CD4-positive, alpha-beta T cell treated with Interleukin-6 at 100 ng/mL for 8 hours (primary cell): Measurements from ENCODE around the gene RPN2.

ENCODE experiments used
- DNase-seq: peaks from one replicate; pipeline ENCODE4 v3.0.0-alpha.2; 2020; ENCODE audit warnings: mixed read lengths, low spot score

Gene RPN2

DNA sequence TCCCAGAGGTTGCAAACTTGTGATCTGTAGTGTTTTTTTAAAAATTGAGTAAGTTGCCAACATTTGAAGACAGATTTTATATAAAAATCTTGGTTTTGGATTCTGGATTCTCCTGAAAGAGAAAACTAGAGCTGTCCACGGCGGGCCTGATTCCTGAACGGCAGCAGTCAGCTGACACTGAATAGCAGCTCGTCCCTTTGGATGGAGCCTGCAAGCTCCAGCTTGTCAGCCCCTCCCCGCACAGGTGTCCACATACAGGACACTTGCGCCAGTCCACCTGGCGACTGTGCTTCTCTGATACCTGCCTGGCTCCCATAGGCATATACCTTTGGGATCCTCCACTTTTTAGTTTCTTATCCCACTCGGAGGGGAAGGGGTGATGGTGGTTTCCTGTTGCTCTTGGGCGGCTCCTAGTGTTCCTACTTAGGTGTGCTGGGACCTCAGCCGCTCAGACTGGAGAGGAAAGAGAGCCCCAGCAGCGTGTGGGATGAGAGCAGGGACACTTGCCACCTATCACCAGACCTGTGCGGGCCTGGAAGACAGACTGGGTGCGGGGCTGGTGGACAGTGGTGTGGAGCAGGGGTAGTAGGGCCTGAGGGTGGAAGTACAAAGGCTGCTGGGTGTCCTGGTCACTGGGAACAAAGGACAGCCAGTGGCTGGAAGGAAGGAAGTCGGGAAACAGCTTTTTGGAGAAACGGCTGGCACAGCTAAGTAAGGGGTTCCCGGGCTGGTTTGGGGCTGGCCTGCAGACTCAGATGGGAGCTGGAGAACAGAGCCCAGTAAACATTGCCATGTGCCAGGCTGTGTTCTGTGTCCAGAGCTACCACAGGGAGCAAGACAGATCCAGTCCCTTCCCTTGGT lies 64.2 kb downstream of the RPN2 start:
- no peak for DNase-seq

DNA sequence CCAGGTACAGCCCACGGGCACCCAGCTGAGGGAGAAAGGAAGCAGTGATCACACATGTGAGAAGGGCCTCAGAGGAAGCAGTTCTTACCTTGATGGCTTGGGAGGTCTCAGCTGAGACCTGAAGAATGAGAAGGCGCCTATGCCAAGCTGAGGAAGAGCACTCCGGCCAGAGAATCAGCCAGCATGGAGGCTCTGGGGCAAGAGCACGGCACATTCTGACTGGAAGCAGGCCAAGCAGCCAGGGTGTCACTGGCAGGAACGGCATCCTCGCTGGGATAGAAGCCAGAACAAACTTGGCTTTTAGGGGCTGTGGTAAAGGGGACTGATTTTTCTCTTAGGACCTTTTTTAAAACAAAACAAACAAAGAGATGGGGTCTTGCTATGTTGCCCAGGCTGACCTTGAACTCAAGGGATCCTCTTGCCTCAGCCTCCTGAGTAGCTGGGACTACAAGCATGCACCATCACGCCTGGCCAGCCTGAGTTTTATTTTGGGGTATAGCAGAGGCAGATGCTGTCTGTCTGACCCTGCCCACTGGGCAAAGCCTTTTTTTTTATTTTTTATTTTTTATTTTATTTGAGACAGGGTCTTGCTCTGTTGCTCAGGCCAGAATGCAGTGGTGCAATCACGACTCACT lies 64.9 kb downstream of the RPN2 start:
- DNase-seq, result no peak

DNA sequence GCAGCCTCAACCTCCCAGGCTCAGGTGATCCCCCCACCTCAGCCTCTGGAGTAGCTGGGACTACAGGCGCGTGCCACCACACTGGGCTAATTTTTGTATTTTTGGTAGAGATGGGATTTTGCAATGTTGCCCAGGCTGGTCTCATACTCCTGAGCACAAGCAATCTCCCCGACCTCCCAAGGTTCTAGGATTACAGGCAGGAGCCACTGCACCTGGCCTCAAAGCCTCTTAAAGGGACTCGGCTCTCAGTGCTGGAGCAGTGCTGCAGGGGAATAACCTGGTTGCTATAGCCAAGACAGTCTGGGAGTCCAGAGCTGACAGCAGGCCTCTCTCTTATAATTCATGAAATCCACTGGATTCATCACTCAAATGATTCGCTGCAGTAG lies 65.4 kb downstream of the RPN2 start:
- no peak for DNase-seq

DNA sequence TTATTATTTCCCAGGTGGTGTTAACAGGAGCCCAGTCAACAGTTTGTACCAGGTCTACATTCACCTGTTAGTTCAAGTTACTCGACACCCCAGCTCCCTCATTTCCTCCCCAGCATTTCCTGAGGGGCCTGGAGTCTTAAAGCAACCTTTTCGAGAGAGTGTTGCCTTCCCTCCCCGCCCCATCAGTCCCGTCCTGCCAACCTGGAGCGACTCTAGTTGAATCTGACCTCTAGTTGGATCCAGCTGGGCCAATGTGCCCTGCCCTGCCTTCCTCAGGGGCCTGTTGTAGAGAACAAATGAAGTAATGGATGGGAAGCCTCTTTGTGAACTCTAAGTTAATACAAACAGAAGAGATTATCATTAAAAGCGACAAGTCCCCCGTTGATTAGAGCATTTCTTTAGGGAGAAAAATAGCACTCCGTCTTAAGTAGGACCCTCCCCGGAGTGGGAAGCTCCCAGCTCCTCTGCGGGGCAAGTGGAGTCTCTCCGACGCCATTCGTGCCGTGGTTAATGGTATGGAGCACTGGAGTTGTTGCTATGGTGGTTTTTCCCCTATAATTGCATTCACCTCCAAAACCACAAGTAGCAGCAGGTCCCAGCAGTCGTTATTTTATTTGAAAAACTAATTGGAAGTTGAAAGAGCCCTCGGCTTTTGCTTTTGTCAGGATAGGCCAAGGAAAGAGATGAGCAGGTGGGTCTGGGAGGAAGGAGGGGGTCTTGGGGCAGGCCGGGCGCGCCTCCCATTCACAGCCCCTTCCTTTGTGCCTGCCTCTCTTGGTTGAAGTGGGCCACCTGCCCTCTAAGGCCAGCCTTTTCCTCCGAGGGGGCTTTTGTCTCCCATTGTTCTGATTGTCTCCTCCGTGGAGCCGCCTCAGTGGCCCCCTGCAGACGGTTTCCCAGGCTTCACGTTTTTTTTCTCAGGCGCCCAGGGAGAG lies 66.4 kb downstream of the RPN2 start:
- no peak for DNase-seq

DNA sequence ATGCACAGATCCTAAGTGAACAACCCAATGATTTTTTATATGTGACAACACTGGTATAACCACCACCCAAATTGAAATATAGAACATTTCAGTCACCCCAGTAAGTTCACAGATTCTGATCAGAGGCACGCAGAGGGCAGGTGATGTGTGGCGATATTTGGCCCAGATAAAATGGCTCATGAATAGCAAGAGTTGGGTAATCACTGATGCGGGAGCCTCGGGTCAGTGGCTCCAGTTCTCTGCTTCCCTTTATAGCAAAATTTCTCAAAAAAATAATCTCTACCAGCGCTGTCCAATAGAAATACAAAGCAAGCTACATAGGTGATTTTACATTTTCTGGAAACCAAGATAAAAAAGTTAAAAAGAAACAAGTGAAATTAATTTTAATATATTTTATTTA lies 67.6 kb downstream of the RPN2 start:
- DNase-seq, result no peak

DNA sequence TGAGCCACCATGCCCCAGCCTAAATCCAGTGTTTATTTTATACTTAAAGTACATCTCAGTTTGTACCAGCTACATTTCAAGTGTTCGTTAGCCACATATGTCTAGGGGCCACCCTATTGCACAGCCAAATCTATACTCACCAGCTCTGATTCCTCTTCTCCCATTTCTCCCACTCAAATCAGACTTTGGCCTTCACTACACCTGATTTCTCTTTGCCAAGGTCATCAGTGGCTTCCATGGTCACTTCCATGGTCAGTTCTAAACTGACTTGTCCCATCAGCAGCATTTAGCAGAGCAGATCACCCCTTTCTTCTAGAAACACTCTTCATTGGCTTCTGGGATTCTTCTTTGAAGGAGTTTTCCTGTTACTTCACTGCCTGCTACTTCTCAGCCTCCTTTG lies 68.4 kb downstream of the RPN2 start:
- DNase-seq, result no peak

DNA sequence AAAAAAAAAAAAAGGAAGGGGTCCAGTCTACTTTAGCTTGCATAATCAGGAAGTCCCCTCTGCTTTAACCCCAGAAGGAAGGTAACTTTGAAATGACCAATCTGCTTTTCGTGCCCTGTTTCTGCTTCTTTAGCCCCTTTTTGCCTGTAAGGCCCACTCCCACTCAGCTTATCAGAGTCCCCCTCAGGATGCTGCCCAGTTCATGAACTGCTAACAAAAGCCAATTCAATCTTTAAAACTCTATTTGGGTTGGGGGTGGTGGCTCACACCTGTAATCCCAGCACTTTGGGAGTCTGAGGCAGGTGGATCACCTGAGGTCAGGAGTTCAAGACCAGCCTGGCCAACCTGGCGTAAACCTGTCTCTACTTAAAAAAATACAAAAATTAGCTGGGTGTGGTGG lies 70.2 kb downstream of the RPN2 start:
- DNase-seq, result no peak

DNA sequence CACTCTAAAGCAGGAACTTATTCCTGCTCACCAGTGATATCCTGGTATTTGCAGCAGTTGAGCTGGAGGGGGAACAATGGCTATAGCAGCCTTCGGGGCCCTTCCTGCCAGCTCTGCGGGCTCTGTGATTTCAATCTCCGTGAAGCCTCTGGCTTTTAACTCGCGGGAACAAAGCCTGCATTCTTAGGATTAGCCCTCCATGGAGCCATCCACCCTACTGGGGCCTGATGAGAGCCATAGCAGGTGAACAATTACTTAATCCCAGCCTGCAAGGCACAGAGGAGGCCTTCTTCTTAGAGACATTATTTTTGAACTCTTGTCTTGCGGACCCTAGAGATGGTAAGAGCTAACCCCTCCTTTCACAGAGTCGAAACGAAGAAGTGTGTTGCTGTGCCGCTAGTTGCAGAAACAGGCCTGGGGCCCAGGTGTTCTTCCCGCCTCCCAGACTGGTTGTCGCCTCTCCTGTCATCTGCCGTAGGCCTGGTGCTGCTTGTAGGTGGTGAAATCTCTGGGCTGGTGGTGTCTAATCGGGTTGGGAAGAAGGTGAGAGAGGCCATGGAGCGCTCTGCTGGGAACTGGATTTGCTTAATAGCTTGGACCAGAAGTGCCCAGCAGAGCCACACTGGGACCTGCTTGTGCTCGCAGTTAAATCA lies 72.8 kb downstream of the RPN2 start:
- no peak for DNase-seq

DNA sequence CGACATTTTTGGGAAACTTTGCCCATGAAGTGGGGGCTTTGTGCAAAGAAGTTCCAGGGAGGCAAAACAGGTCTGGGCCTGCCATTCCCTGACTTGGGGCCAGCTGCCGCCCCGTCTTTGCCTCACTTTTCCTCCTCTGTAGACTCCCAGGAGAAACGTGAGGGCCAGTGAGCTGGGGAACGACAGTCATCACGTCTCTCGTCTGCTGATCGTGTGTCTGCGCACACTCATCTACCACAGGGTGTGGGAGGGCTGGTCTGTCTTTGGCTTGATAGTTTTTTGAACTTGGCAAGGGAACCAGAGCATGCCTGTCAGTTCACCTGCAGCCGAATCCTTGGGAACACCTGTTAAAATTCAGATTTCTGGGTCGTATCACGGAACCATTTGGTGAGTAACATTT lies 74.0 kb downstream of the RPN2 start:
- DNase-seq, result no peak

DNA sequence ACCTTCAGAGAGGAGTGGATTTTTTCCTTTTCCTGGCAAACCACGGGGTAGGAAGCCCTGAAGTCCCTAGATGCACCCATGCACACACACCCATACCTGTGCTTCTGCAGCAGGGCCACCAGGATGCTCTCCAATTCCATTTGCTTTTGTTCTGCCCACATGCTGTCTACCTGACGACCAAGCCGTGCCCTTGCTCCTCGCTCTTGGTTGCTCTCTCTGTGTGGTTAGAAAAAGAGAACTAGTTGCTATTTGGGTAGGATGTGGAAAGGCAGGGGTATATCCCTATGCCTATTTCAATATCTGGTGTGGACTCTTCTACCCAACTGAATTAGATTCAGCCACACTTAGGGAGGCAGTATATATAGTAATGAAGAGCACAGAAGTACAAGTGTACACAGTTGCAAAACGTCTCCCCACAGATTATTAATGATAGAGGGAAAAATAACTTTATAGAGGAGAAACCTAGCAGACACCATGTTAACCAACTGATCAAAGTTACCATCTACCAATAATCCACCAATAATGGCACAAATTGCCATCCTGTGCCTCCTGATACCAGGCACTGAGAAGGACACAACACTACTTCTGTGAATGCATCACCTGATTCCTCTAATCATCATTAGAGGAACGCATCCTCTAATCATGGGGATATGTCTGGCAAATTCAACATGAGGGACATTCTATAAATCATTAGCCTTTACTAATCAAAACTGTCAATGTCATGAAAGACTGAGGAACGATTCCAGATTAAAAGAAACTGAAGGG lies 75.2 kb downstream of the RPN2 start:
- DNase-seq, result no peak

DNA sequence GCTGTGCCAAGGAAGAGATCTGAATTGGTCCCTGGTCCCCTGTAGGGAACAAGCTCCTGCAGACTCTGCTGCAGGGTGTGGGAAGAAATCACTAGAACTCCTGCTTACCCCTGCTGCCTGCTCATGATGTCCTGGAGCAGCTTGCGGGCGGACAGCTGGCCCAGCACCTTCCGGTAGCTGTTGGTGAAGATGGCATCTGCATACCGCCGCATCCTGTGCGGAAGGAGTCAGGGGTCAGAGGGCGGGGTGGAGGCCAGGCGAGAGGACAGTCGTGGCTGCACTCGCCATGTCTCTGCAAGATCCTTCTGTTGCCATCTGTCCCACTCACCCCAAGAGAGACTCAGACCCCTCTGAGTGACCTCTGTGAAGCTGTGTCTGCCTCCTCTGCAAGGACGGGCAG lies 77.2 kb downstream of the RPN2 start:
- DNase-seq, result no peak

DNA sequence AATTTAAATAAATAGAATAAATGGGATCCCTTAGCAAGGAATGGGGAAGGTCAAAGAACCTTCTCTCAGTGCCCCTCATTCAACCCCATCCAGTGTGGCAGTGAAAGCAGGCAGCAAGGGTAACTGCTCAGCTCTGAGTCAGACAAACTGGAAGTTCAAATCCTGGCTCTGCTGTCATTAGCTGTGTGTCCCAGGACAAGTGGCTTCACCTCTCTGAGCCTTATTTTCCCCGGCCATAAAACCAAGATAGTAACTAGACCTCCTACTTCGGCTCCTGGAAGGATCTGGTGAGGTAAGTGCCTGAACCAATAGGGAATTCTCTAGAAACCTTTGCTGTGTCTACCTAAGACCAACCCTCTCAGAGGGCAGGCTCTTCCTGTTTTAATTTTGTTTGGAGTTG lies 78.4 kb downstream of the RPN2 start:
- DNase-seq, result no peak

DNA sequence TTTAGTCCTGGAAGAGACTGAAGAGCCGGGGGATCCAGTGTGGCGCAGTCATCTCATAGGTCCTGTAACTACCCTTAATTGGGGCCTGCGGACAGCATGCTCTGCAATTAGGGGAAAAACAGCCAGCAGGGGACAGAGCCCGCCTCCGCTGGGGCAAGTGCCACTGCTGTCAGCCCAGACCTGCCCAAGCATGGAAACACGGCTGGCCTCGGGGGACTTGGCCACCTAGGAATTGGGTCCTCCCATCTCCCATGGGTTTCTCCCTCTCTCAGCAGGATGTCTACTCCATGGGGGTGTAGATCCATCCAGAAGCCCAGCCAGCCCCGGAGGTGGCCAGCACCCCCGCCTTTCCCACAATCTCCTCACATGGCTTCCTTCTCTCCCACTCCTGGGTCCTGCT lies 78.9 kb downstream of the RPN2 start:
- no peak for DNase-seq

DNA sequence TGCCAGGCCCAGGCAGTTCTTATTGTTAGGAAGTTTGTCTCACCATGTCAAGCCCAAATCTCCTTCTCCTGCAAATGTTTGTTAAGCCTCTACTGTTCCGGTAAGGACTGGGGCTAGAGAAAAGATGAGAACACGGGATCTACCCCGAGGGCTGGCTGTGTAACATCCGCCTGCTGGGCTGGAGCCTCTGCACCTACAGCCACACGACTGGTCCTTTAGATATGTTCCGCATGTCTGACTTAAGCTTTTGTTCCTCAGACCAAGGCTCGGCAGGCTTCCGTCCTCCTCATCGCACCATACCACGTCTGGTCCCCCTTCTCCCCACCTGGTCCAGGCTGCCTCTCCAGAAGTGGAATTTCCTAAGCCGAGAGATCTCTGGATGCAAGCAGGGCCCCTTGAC lies 79.9 kb downstream of the RPN2 start:
- no peak for DNase-seq

DNA sequence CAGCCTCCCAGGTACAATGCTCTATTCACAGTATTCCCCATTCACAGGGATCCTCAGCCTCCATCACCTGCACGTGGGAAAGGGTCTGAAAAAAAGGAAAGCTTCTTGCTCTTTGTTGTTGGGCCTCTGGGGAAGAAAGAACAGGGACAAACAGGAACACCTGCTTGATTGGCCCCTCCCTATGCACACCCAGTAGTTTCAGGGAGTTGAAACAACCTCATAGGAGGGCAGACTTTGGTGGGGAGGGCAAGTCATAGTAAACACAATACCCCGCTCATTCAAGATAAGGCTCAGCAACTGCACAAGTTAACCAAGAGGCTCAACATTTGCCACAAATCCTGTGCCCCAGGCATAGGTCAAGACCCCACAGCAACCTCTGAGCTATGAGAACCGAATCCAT lies 80.7 kb downstream of the RPN2 start:
- DNase-seq, result no peak

DNA sequence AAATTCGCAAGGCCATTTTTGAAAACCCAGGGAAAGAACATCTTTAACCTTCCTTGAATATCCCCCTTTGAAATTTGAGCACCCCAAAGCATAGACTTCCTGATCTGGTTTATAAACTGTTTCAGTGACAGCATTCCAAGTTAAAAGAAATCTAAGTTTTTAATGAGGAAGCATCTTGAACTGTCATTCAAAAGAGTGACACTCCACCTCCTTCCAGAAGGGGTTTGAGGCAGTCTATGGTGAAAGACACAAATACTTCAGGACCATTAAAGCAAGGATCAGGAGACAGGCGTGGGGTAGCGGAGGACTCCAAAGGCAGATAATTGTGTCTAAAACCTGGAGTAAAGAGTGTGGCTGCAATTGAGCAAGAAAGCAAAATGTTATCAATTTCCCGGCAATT lies 81.8 kb downstream of the RPN2 start:
- DNase-seq, result no peak

DNA sequence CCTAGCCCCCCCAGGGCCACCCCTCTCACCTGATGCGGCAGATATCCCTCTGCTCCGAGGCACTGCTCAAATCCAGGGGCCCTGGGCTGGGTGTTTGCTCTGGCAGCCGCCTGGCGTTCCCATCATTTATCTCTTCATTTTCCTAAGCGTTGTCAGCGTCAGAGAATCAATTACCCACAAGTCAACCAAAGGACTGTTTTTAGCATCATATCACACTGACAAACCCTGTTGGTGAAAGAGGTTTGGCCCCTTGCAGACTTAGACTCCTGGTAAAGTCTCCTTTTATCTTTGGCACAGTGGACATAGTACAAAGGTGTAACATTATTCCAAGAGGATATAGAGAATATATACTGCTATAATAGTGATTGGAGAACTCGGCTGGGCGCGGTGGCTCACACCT lies 82.6 kb downstream of the RPN2 start, which contains the start of gene GHRH:
Gene GHRH (minus strand): TSS at position 101 of the 400 bp plus-strand sequence. CDS start 4,925 bp downstream, outside the sequence.
- no peak for DNase-seq

DNA sequence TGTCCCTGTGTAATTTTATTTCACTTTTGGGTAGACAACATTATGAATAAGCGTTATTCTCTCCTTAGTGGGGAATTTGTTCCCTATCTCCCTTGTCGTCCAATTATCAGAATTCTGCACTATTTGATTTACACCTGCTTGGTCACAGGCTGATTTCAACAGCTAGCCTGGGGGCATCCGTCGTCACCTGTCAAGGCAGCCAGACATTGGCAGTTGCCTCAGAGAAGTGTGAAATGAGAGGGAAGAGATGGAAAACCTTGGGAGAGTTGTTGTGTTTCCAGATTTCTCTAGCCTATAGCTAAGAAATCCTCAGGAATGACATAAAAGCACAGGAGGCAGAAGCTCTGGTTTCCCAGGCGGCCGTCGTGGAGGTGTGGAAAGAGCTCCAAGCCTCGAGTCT lies 83.4 kb downstream of the RPN2 start:
- DNase-seq, result no peak

DNA sequence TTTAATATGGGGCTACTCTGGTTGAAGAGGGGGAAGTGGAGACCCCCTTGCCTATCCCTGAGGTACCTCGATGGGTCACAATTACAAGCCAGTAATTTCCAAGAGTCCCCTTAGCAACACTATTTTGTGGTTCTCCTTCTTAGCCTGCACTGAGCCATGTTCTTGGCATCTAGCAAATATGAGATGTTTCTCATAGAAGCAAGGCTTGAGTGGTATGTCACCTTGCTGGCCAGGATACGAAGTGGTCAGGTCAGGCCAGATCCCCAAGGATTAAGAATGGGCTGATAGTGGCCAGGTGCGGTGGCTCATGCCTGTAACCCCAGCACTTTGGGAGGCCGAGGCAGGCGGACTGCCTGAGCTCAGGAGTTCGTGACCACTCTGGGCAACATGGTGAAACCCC lies 84.6 kb downstream of the RPN2 start:
- no peak for DNase-seq

DNA sequence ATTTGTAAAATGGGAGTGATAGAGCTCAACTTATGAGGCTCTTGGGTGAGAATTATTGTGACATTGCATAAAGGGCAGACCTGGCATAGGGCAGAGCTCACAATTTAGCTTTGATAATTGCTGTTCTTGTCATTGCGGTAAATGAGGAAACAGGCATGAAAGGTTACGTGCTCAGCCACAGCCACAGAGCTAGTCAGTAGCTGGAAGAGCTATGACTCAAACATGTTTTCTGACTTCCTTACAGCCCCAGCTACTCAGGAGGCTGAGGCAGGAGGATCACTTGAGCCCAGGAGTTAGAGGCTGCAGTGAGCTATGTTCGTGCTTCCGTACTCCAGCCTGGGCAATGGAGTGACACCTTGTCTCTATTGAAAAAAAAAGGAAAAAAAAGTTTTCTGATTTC lies 86.0 kb downstream of the RPN2 start:
- no peak for DNase-seq

DNA sequence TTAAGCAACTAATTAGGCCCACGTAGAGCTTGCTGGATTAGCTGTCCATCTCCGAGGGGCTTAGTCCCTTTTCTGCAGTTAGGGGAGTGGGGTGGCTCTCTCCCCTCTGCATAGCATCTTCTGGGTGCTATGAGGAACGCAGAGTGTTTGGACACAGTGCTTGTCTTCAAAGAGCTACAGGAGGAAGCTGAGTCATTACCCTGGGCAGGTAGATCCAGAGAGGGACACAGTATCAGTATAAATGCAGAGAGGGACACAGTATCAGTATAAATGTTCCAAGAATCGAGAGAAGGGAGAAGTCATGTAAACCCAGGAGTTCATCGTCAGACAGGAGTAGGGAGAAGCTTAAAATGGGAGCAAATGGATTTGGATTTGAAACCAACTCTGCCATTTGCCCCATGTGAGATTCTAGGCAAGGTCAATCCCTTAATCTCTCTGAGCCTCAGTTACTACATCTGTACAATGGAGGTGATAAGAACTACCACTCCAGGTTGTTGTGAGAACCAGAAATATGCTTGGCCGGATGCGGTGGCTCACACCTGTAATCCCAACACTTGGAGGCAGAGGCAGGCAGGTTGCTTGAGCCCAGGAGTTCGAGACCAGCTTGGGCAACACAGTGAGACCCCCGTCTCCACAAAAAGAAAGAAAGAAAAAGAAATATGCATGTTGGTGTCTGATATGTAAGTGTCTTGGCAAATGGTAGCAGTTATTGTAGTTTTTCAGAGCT lies 88.0 kb downstream of the RPN2 start:
- no peak for DNase-seq
